SK-N-SH (cell line): ENCODE data around the gene TNN. TPM values are rescaled to one million over a fixed set of nuclear protein-coding genes. Genes with fewer than 3 reads are reported as not detected.

Source experiments
- CTCF ChIA-PET: fragments of 300-600, 350-600 bp; formaldehyde crosslinking; extraction: SDS; loops from one replicate; lab custom pipeline; 2021; lab: Yijun Ruan, JAX
- POLR2A ChIA-PET: fragments of 350-600 bp; sonication (Branson Sonifier 250); formaldehyde crosslinking; extraction: SDS; loops from one replicate; lab custom pipeline; 2020; ENCODE audit warnings: antibody characterized with exemption, inconsistent platforms; lab: Yijun Ruan, JAX
- DNase-seq: peaks from one replicate; pipeline ENCODE4 v3.0.0; 2012
- H2AFZ ChIP-seq: fragments of 200-600 bp; sonication (generic); 2 replicates; pipeline ENCODE4 v1.8.1; 2016; ENCODE audit warnings: antibody characterized with exemption, mild to moderate bottlenecking, low read depth
- H3F3A ChIP-seq: fragments of 200-600 bp; sonication (generic); replicated peaks from 2 replicates; pipeline ENCODE3; 2016; ENCODE audit warnings: antibody characterized with exemption, mild to moderate bottlenecking; ENCODE audit not compliant: insufficient read depth
- H3K27ac ChIP-seq, 2 experiments: fragments of 200-500 bp in 1 of 2; fragments of 200-600 bp in 1 of 2; sonication (Bioruptor generic) in 1 of 2; sonication (generic), shearing (Covaris generic) in 1 of 2; 2 replicates each; pipeline versions ENCODE4 v1.5.1 to v1.6.1; 2014 to 2016; ENCODE audit warnings: low read depth in 2 of 2, inconsistent platforms in 1 of 2, low read length in 1 of 2, mild to moderate bottlenecking in 1 of 2, mixed read lengths in 1 of 2
- H3K27me3 ChIP-seq: fragments of 200-600 bp; sonication (generic), shearing (Covaris generic); 2 replicates; pipeline ENCODE4 v1.6.1; 2016; ENCODE audit warnings: mixed run types; ENCODE audit not compliant: insufficient read depth
- H3K36me3 ChIP-seq, 2 experiments: fragments of 200-500 bp in 1 of 2; fragments of 200-600 bp in 1 of 2; sonication (Bioruptor generic) in 1 of 2; sonication (generic) in 1 of 2; replicated peaks in 1 of 2; 2 replicates each; pipeline versions ENCODE3 to v1.5.1; 2014 to 2016; ENCODE audit warnings: low read length in 1 of 2, mild to moderate bottlenecking in 1 of 2; ENCODE audit not compliant: insufficient read depth in 2 of 2, control insufficient read depth in 1 of 2
- H3K4me1 ChIP-seq, 2 experiments: fragments of 200-500 bp in 1 of 2; fragments of 200-600 bp in 1 of 2; sonication (Bioruptor generic) in 1 of 2; sonication (generic), shearing (Covaris generic) in 1 of 2; 2 replicates each; pipeline versions ENCODE4 v1.5.1 to v1.6.1; 2014 to 2016; ENCODE audit warnings: low read depth in 1 of 2, low read length in 1 of 2, mixed run types in 1 of 2; ENCODE audit not compliant: insufficient read depth in 2 of 2, control insufficient read depth in 1 of 2
- H3K4me2 ChIP-seq: fragments of 200-600 bp; sonication (generic), shearing (Covaris generic); 2 replicates; pipeline ENCODE4 v1.6.1; 2017; ENCODE audit warnings: mixed run types
- H3K4me3 ChIP-seq, 2 experiments: fragments of 200-500 bp in 1 of 2; fragments of 200-600 bp in 1 of 2; sonication (Bioruptor generic) in 1 of 2; sonication (generic), shearing (Covaris generic) in 1 of 2; 2 replicates each; pipeline versions ENCODE4 v1.5.1 to v1.8.1; 2014 to 2016; ENCODE audit warnings: low read depth in 2 of 2, inconsistent platforms in 1 of 2, low read length in 1 of 2, mild to moderate bottlenecking in 1 of 2, mixed read lengths in 1 of 2, moderate library complexity in 1 of 2
- H3K79me2 ChIP-seq: fragments of 200-600 bp; sonication (generic); 2 replicates; pipeline ENCODE4 v1.8.1; 2017; ENCODE audit warnings: mild to moderate bottlenecking; ENCODE audit not compliant: insufficient read depth
- H3K9ac ChIP-seq: fragments of 200-600 bp; sonication (generic); 2 replicates; pipeline ENCODE4 v1.6.1; 2017; ENCODE audit warnings: mixed run types
- H3K9me2 ChIP-seq: fragments of 200-600 bp; sonication (generic); 2 replicates; pipeline ENCODE4 v1.6.1; 2017; ENCODE audit warnings: mixed run types
- H3K9me3 ChIP-seq: fragments of 200-600 bp; sonication (generic); 2 replicates; pipeline ENCODE4 v1.6.1; 2017; ENCODE audit warnings: mixed run types, mild to moderate bottlenecking, moderate library complexity
- H4K20me1 ChIP-seq: fragments of 200-600 bp; sonication (generic); 2 replicates; pipeline ENCODE4 v1.6.1; 2017; ENCODE audit warnings: mild to moderate bottlenecking, mixed run types; ENCODE audit not compliant: insufficient read depth
- EZH2phosphoT487 ChIP-seq: fragments of 200-600 bp; sonication (generic); IDR thresholded peaks from 2 replicates; pipeline ENCODE4 v1.6.1; 2017; ENCODE audit warnings: low read depth, mixed run types, mild to moderate bottlenecking, antibody characterized with exemption, moderate library complexity, borderline replicate concordance
- NFIC ChIP-seq: IDR thresholded peaks from 2 replicates; pipeline ENCODE4 v1.4.0; 2012; ENCODE audit warnings: borderline replicate concordance
- NRF1 ChIP-seq: IDR thresholded peaks from 2 replicates; pipeline ENCODE4 v1.6.1; 2012; ENCODE audit warnings: low read depth, mild to moderate bottlenecking, low read length
- PBX3 ChIP-seq: IDR thresholded peaks from 2 replicates; pipeline ENCODE4; 2012
- POLR2AphosphoS5 ChIP-seq: IDR thresholded peaks from 2 replicates; pipeline ENCODE4 v1.6.1; 2012; ENCODE audit warnings: low read depth, low read length
- RCOR1 ChIP-seq: fragments of 150-350 bp; IDR thresholded peaks from 2 replicates; pipeline ENCODE4 v1.6.1; 2017; ENCODE audit warnings: antibody characterized with exemption, low read length
- TAF1 ChIP-seq: IDR thresholded peaks from 2 replicates; pipeline ENCODE4 v1.6.1; 2012; ENCODE audit warnings: low read depth, mild to moderate bottlenecking, low read length, moderate library complexity, borderline replicate concordance
- USF2 ChIP-seq: fragments of 150-350 bp; IDR thresholded peaks from 2 replicates; pipeline ENCODE4 v1.6.1; 2017; ENCODE audit warnings: antibody characterized with exemption, low read length, low read depth, borderline replicate concordance
- WGBS: methylation state at CpG from one replicate; pipeline ENCODE4 v1.1.6; 2017; ENCODE audit warnings: low lambda C conversion rate; 5-methylcytosine and 5-hydroxymethylcytosine counted together
- polyA plus RNA-seq, 3 experiments: library from polyadenylated mRNA; depleted of rRNA; stranded (reverse); fragments of >200 nt; gene quantifications; 2 replicates each; pipeline ENCODE4 v1.2.3, GENCODE V29; 2012
- TF ChIP-seq, protein P1 (sequence below): IDR thresholded peaks from 2 replicates; pipeline ENCODE4 v1.6.1; 2012; ENCODE audit warnings: mild to moderate bottlenecking, low read depth, low read length, moderate library complexity
- TF ChIP-seq, protein P2 (sequence below): fragments of 150-350 bp; IDR thresholded peaks from 2 replicates; pipeline ENCODE4 v1.6.1; 2016; ENCODE audit warnings: mild to moderate bottlenecking, low read depth, low read length

The TNN gene
- polyA plus RNA-seq, 1 of the 3 experiments (the other 2 are of a cell fraction) = not detected

GRCh38 chr1:175078629-175079028 is 11.0 kb downstream of the TNN start:
- Histone ChIP-seq H3K9ac (no peak overlapping the region), H3K79me2 (no peaks in the 10 kb centered on the region), H4K20me1 (no peaks in the 10 kb centered on the region), H3K4me2 (no peak overlapping the region), H3K27me3 (no peaks in the 10 kb centered on the region), H3F3A (no peaks in the 10 kb centered on the region), H3K9me3 (no peaks in the 10 kb centered on the region), H3K4me3 (no peak overlapping the region), H3K36me3 (no peaks in the 10 kb centered on the region), H3K9me2 (no peaks in the 10 kb centered on the region), H3K4me1 (peaks cover 0 to 5% of the 10 kb centered on the region in 2 experiments; a peak in 1 of 4 replicates), H3K27ac (no peak overlapping the region), H2AFZ (no peak overlapping the region)
- DNase-seq = no peak
- WGBS = 21% methylated on average over 3 of the region's 3 CpGs
- CTCF ChIA-PET = interaction anchor here (1.9 to 3.4 kb wide), 2 partner anchors 10 to 47 kb away, joined by 8 to 12 read pairs; no protein-coding TSS in a partner anchor
- TF ChIP-seq POLR2AphosphoS5 = no peak
- TF ChIP-seq, protein P1, sequence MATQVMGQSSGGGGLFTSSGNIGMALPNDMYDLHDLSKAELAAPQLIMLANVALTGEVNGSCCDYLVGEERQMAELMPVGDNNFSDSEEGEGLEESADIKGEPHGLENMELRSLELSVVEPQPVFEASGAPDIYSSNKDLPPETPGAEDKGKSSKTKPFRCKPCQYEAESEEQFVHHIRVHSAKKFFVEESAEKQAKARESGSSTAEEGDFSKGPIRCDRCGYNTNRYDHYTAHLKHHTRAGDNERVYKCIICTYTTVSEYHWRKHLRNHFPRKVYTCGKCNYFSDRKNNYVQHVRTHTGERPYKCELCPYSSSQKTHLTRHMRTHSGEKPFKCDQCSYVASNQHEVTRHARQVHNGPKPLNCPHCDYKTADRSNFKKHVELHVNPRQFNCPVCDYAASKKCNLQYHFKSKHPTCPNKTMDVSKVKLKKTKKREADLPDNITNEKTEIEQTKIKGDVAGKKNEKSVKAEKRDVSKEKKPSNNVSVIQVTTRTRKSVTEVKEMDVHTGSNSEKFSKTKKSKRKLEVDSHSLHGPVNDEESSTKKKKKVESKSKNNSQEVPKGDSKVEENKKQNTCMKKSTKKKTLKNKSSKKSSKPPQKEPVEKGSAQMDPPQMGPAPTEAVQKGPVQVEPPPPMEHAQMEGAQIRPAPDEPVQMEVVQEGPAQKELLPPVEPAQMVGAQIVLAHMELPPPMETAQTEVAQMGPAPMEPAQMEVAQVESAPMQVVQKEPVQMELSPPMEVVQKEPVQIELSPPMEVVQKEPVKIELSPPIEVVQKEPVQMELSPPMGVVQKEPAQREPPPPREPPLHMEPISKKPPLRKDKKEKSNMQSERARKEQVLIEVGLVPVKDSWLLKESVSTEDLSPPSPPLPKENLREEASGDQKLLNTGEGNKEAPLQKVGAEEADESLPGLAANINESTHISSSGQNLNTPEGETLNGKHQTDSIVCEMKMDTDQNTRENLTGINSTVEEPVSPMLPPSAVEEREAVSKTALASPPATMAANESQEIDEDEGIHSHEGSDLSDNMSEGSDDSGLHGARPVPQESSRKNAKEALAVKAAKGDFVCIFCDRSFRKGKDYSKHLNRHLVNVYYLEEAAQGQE = no peak
- POLR2A ChIA-PET = no interaction called here

DNA sequence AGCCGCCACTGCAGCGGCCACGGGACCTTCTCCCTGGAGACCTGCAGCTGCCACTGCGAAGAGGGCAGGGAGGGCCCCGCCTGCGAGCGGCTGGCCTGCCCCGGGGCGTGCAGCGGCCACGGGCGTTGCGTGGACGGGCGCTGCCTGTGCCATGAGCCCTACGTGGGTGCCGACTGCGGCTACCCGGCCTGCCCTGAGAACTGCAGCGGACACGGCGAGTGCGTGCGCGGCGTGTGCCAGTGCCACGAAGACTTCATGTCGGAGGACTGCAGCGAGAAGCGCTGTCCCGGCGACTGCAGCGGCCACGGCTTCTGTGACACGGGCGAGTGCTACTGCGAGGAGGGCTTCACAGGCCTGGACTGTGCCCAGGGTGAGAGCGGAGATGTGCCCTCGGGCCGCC is 11.7 kb downstream of the TNN start:
- POLR2A ChIA-PET = no interaction called here
- Histone ChIP-seq H4K20me1 (no peaks in the 10 kb centered on the region), H3F3A (no peaks in the 10 kb centered on the region), H3K4me1 (peaks cover 0 to 5% of the 10 kb centered on the region in 2 experiments; a peak in 1 of 4 replicates), H3K27ac (no peak overlapping the region)
- no peak for TF ChIP-seq NFIC
- no peak for TF ChIP-seq NRF1
- TF ChIP-seq EZH2phosphoT487 = no peak
- TF ChIP-seq USF2 = no peak
- TF ChIP-seq RCOR1 = no peak
- TF ChIP-seq, protein P2, sequence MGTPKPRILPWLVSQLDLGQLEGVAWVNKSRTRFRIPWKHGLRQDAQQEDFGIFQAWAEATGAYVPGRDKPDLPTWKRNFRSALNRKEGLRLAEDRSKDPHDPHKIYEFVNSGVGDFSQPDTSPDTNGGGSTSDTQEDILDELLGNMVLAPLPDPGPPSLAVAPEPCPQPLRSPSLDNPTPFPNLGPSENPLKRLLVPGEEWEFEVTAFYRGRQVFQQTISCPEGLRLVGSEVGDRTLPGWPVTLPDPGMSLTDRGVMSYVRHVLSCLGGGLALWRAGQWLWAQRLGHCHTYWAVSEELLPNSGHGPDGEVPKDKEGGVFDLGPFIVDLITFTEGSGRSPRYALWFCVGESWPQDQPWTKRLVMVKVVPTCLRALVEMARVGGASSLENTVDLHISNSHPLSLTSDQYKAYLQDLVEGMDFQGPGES = no peak
- TF ChIP-seq TAF1 = no peak
- TF ChIP-seq, protein P1 = no peak
- no peak for TF ChIP-seq PBX3
- TF ChIP-seq, all 33 proteins: peak for 0
- Histone ChIP-seq H3K4me3 (no peak overlapping the region), H3K27me3 (no peaks in the 10 kb centered on the region; the same call in 1 of the 2 replicates), H2AFZ (no peak overlapping the region), H3K9ac (no peak overlapping the region), H3K9me2 (no peaks in the 10 kb centered on the region), H3K36me3 (no peaks in the 10 kb centered on the region), H3K4me2 (no peak overlapping the region), H3K79me2 (no peaks in the 10 kb centered on the region), H3K9me3 (no peaks in the 10 kb centered on the region)
- no CpG with 5 or more reads among the region's 40 CpGs for WGBS
- DNase-seq = no peak
- CTCF ChIA-PET = interaction anchor here (3.4 kb wide), 1 partner anchor 10 kb away, joined by 12 read pairs; no protein-coding TSS in a partner anchor
